ENCODE data around the gene COL11A1.
"Not testable (repeated sequence)": the region's sequence is repeated elsewhere in the genome, so short reads cannot be mapped to it uniquely, and the experiment has no call there.

COL11A1 gene

DNA sequence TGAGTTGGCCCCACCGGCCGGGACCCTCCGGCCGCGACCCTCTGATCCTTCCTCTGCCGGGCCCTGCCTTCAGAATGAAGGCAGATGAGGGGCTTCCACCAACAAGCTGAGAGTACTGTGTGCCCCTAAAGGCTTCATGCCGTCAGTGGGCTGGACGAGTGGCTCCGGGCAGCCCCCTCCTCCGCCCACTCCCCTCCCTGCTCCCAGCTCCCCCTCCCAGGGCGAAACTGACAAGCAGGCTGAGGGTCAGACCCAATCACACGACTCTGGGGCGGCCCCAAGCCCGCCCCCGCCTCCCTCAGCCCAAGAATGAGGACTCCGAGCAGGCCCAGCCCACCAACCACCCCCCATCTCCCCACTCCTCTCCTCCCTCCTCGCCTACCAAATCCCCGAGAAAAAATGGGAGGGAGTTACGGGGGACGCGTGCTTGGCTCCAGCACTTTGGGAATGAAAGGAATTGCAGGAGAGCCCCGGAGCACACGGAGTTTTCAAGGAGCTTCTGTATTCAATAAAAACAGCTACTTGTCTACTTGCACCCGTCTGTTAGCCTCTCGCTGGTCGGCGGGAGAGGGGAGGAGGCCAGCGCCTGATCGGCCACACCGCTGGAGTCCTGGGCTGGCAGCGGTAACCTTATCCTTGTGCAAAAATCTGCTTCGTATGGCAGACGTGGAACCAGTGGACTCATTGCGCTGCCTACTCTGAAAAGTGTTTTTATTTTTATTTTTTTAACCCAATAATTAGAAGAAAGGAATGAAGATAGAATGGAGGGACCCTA is at the start of gene COL11A1:
TSS of gene COL11A1 (minus strand) at position 147 of the 775 bp plus-strand sequence. CDS start 344 bp downstream, outside the sequence.
- peak; percentile 13 for DNase-seq

DNA sequence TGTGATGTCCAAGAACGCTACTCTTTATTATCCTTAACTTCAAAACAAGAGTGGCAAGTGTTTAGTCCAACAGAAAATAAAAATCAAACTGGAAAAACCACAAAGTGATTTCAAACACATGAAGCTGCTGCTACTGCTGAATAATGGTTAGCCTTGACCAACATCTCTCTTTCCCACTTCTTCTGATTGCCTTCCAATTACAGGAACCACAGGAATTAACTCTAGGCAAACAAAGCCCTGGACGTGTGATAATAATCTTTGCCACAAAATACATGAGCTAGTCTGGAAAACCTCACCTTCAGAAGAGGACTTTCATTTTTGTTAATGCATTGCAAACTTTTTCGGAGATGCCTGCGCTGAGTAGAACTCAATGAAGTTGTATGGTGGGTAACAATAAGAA is 48.6 kb upstream of the COL11A1 start:
- DNase-seq: peak; percentile 3

DNA sequence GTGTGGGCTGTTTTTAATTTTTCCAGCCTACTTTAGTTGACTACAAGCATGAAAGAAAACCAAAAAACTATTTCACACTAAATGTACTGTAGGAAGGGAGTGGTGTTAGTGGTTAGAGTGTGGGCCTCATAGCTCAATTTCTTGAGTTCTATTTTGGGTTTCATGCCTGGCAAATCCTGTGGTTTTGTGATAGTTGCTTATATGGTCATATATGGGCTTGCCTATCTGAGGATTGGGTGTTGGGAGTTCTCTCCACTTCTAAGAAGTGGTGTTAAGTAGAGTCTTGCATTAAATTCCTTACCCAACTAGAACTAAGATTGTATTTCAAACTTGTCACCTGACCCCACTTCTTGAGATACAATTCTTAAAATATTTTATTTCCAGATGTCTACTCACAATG is 37.8 kb upstream of the COL11A1 start:
- no peak for DNase-seq

DNA sequence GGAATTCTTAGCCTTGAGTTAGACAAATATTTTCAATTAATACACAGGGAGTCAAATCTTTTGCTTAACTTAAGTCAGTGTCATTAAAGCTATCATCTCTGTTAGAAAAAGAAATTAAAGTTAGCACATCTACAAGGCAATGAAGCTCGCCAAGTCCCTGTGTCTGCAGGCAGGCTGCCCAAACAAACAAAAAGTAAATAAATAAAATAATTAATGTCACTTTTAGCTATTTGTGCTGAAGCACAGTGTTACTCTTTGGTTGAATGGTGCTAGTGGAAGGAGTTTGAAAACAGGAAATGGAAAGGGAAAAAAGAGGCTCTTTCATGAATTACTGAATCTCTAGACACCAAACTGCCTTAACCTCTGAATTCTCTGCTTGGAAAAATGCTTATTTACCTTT is 37.1 kb upstream of the COL11A1 start:
- no peak for DNase-seq

DNA sequence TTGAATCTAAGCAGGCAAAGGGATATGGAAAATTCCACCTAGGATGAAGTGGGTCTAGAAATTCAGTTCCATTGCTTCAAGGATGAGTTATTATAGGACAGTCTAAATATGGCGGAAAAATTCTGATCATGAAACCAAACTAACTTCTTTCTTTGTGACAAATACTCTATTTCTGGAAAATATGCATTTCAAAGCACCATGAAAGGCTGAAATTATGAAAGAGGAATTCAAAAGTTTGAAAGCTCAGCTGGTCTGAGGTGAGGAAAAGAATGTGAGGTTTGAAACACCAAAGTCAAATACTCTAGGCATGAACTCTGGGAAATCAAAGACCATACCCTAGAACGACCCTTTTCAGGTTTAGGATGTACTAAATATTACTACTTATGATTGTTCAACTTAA is 36.4 kb upstream of the COL11A1 start:
- DNase-seq: no peak

DNA sequence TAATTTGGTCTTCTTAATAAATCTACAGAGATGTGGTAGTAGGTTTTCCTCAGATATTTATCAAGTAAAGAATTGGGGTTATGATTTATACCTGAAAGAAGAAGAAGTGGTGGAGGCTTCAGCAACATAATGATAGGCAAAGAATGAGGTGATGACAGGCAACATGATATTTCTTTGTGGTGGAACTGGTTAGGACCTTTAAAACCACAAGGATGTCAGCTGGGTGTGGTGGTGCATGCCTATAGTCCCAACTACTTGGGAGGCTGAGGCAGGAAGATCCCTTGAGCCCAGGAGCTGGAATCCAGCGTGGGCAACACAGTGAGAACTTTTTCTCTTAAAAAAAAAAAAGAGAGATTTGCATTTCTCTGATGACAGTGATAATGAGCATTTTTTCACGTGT is 34.1 kb upstream of the COL11A1 start:
- no peak for DNase-seq

DNA sequence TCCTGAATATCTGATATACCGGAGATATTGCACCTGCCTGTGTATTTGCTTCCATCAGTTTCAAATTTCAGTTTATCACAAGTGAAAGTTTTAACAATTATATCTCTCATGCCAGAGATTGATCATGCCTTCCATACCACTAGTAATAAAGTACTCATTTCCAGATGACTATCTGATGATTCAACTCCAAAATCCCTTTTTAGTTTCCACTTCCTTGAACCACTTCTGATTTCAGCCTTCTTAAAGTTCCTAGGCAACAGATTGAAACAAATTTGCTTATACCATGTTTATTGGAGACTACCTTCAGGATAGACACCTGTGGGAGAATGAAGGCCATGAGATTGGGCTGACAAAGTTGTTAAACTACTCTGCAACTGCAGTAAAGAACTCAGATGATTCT is 21.5 kb upstream of the COL11A1 start:
- no peak for DNase-seq

DNA sequence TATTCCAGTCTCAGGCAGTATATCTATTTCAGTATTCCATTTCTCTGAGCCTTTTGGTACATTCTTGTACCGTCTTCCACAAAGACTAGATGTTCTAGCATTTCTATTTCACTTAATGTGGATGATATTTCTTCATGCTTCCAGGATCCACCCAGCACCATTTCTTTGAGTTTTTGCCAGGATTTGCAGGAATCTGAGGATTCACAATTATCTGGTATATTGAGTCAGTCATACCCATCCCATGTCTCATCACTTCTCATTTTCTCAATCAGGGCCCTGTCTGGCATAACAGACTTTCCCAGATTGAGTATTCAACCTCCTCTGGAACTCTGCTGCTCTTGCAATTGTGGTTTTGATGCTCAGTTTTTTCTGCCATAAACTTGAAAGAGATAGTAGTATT is 20.9 kb upstream of the COL11A1 start:
- DNase-seq: no peak

DNA sequence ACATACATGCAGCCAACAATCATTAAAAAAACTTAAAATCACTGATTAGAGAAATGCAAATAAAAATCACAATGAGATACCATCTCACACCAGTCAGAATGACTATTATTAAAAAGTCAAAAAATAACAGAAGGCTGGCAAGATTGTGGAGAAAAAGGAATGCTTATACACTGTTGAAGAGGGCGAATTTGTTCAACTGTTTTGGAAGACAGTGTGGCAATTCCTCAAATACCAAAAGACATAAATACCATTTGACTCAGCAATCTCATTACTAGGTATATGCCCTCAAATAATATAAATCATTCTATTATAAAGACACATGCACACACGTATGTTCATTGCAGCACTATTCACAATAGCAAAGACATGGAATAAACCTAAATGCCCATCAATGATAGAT is 19.9 kb upstream of the COL11A1 start:
- DNase-seq: not testable (repeated sequence)

DNA sequence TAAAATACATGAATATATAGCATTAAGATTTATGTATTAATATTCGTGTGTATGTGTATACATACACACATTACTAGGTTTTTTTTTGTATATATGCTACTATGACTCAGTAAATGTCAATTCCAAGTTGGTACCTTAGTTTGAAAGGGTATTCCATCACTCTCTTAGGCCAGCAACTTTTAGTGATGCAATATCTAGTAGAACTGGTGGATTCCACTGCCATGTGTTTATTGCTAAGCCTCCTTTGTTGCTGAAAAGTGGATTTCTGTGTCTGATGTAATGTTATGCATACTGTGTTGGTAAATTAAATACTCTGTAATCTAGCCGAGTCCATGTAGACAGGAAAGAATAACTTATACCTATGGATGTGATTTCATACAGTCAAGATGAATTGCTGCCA is 16.9 kb upstream of the COL11A1 start:
- DNase-seq: no peak

DNA sequence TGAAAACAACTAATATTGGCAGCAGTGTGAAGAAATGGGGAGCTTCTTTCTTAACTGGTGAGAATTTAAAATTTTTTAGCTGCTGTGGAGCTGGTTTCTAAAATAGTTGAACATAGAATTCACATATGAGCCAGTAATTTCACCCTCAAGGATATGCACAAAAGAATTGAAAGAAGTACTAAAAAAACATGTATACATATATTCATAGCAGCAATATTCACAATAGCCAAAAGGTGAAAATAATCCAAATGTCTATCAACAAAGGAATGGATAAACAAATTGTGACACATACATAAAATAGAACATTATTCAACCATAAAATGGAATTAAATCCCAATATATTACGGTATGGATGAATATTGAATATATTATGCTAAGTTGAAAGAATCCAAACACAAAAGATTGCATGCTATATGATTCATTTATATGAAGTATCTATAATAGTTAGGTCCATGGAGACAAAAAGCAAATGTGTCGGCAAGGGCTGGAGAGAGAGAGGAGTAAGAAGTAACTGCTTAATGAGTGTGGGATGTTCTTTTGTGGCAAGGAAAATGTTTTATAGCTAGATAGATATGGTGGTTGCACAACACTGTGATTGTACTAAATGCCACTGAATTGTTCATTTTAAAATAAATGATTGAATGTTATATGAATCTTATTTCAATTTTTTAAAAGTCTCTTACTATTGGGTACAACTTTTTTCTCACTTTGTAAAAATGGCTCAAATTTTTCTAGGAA is 14.8 kb upstream of the COL11A1 start:
- no peak for DNase-seq

DNA sequence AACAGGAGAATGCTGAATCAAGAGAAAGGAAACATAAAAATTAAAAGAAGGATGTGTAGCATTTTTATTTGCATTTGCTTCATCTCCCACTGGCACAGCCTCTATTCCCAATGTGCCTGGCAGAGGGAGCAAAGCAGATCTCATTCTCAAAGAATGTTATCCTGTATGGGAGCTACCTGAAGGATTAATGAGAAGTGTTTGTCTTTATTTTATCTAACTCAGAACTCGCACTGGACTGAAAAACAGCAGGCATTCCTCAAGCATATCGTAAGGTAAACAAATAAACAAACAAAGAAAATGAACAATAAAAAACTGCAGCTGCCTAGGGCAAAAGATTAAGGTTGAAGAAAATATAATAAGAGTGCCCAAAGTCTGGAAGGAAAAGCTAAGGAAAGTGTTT is 12.7 kb upstream of the COL11A1 start:
- DNase-seq: no peak

DNA sequence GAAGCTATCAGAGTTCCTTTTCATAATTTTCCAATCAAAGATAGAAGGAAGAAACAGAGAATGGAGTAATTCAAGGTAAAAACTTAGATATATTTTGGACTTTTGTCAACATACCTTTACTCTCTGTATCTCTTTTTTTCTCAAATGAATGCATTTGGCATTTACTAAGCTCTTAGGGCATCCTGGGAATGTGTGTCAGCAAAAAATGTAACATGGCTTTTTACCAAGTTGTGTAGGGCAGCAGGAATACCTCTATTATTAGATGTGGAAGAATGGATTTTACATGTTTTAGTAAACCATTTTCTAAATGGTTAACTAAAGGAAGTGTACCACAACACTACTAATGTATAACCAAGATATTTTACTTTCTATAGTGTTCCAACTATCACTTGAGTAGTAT is 4.2 kb upstream of the COL11A1 start:
- DNase-seq: no peak

DNA sequence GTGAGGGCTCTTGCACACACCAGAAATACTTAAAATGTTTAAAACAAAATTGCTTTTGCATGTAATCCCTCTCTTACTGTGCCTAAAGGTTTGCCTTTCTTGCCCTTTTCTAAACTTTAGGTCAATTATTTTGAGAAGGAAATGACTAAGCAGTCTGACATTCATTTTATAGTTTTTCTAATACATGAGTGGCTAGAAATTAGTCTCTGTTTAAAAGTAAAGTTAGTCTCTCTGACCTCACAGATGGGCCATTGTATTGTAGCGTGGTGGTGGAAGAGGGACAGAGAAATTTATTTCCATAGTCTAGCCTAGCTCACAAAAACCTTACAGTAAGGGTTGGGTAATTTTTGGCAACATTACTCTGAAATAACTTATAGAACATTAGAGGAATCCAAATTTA is 3.6 kb upstream of the COL11A1 start:
- DNase-seq: no peak

DNA sequence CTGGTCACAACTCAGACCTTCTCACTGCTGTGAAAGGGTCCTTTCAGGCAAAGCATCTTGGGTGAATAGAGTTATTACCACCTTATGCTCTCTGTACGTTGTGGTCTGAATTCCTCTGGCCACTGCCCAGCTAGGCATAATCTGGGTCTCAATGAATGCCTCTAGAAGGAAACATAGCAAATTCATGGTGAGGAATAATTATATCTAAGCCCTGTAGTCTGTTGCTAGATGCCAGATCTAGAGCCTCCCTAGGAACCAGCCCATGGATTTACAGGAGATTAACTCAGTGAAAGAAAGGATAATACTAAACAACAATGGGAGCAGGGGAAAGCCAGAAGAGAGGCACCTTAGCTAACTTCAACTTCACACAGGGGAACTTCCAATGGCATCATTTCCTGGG is 2.4 kb upstream of the COL11A1 start:
- no peak for DNase-seq

DNA sequence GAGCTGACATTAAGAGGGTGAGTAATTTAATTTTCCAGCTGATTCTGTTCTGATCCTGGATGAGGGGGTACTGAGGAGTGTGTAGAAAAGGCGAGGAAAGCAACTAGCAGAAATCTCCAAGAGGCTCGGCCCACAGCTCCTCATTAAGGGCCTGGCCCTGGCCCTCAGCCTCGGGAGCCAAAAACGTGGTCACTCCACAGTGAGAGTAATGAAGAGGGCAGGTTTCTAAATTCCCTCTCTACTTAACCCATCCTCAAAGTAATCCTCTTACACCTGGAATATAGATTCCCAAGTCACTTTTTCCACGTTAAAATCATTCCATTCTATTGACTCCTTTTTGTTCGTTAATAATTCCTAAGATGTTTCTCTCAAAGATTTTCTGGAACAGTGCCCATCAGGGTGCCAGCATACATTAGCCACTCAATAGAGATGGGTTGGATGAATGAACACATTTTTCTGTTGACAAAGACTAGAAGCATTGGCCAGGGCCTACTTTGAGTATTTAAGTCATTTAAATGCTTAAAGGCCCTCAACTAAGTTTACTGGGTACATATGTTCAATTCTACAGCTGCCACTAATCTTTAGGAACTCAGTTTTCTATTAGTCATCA is 1.1 kb upstream of the COL11A1 start:
- DNase-seq: peak; percentile 2

DNA sequence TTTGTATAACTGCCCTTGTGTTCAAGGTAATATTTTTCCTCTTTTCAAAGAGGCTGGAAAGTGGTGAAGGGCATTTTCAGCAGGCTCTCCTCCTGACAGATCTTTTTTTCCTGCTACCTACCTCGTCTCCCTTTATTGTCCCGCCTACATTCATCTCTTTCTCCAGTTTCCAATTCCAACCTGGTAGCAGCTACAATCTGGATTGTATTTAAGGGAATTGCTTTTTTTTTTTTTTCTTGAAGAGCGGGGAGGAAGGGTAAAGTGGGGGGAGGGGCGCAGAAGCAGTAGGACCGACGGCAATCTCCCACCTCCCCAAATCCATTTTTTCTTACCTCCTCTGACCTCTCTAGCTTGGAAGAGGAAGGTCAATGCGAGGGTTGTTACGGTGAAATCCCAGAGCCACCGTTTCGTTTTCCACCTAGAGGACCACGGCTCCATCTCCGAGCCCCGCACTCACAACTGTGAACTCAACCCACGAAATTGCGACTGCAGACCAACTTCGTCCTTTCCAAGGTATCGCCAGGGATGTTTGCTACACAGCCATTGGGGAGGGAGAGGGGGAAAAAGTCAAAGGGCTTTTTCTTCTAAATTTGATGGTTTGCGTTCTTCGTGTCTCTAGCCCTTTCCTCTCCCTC is 464 bp downstream of the COL11A1 start:
- DNase-seq: peak; percentile 37

DNA sequence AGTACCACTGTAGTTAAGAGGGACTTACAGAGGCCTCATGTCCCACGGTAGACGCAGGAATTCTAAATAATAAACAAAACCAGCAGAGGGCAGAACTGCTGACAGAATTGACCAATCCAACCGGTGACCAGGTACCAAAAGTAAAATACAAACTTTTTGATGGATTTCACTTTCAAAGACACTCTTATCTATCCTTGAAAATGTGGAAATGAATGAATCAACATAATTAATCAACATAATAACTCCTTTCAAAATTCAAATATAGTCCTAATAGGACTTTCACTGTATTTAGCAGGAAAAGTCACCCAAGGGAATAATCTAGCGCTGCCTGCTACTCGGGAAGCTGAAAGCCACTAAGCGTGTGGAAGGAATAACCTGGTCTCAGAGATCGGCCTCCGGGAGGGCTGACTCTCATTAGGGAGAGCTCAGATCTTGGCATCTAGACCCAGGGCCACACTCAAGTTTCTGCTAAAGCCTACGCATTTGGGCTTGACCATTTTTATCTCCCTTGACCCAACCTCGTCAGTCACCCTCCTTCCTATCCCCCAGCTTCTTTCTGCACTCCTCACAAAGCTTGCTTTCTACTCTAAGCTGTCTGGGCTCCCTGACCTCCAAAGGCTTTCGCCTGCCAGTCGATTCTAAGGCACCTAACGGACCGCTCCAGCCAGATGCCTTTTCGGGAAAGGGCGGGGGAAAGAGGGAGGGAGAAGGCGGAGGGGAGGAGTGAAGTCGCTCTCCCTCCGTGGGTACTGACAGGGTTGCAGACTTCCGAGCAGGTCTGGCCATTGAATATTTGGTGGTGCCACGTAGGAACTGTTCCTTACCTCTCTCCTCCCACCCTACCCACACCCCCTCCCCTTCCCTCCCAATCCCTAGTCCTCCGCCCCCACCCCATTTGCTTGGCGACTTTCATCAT is 1.6 kb downstream of the COL11A1 start:
- DNase-seq: peak; percentile 55

DNA sequence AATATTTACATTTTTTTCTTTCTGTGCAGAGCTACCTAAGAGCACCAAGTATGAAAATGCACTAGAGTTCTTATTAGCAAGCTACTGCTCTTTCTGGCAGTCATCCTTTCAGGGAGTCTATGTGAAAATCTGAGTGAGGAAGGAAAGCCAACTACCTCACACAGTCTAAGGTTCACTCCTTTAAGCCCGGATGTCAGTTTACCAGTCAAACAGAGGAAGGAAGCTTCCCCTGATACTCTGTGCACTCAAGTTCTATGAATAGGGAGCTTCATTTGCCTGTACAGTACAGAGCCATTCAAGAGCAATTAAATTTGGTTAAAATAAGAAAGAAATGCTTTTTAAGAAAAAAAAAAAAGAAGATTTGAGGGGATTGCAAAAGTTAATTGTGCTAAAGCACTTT is 6.9 kb downstream of the COL11A1 start:
- DNase-seq: no peak

DNA sequence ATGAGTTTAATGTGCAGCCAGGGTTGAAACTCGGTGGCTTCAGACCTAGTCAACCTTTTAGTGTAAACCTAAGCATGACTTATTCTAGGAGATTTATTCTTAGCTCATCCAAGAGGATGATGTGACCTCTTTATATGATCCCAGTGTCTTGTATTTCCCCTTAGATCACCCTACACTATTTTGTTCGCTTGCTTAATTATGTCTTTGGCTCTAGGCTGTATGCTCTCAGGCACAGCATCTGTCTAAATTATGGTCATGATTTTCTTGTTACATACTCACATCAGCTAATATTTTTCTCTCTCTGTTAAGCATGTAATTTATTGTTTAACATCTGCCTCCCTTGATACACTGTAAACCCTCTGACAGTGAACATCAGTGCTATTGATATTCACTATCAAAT is 19.1 kb downstream of the COL11A1 start:
- no peak for DNase-seq

DNA sequence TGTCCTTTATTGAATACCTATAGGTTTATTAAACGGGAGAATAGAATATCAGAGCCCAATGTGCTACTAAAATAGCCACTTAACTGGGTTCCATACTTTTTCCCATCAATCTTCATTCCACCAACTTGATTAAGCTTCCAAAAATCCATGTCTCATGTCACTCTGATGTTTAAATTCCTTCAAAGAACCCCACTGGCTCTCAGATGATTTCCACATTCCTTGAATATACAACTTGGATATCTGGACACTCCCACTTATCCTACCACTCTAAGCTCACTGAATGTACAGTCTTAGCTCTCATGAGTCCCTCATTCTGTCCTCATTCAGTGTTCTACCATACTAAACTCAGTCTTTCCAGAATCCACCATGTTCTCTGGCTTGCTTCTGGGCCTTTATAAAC is 21.1 kb downstream of the COL11A1 start:
- DNase-seq: no peak

DNA sequence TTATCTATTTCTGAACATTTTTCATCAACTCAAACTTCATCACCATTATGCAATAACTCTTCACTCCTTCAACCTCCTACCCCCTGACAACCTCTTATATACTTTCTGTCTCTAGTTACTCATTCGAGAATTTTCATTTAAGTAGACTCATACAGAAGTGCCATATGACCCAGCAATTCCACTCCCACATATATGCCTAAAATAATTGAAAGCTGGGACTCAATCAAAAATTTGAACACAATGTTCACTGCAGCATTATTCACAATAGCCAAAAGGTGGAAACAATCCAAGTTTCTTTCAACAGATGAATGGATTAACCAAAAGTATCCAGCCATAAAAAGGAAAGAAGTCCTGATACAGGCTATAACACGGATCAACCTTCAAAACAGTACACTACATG is 24.1 kb downstream of the COL11A1 start:
- no peak for DNase-seq
